Heart left ventricle (tissue), 16 donors: ENCODE results near the gene NCOA5. TPM values are rescaled to one million over a fixed set of nuclear protein-coding genes. Genes with fewer than 3 reads are reported as not detected.

ENCODE experiments used
- ATAC-seq, 4 donors: fragments of 200-7000 bp; cut with Tn5 transposase; one replicate each; pipeline ENCODE4 v1.9.1; 2020 to 2022; ENCODE audit warnings: moderate library complexity in 4 of 4, mild to moderate bottlenecking in 3 of 4, moderate number of reproducible peaks in 1 of 4
- DNase-seq, 5 donors: peaks; one replicate each; pipeline ENCODE4 v3.0.0-alpha.2; 2020
- H3K27ac ChIP-seq, 12 donors: fragments of 200-600 bp; sonication (generic) in 4 of 12; one replicate each; pipeline versions ENCODE4 v1.5.0 to v1.8.0; 2016 to 2022; ENCODE audit warnings: mild to moderate bottlenecking in 2 of 12
- H3K27me3 ChIP-seq, 9 donors: fragments of 200-600 bp; sonication (generic) in 2 of 9; one replicate each; pipeline versions ENCODE4 v1.5.1 to v1.8.0; 2016 to 2022; ENCODE audit warnings: mild to moderate bottlenecking in 3 of 9
- H3K36me3 ChIP-seq, 9 donors: fragments of 200-600 bp; sonication (generic) in 2 of 9; one replicate each; pipeline versions ENCODE4 v1.5.0 to v1.8.0; 2018 to 2022; ENCODE audit warnings: mild to moderate bottlenecking in 2 of 9
- H3K4me1 ChIP-seq, 12 donors: fragments of 200-600 bp; sonication (generic) in 4 of 12; one replicate each; pipeline versions ENCODE4 v1.5.0 to v1.8.0; 2016 to 2022; ENCODE audit warnings: mild to moderate bottlenecking in 3 of 12
- H3K4me3 ChIP-seq, 12 donors: fragments of 200-600 bp; sonication (generic) in 4 of 12; one replicate each; pipeline versions ENCODE4 v1.5.0 to v1.8.0; 2017 to 2022; ENCODE audit warnings: mild to moderate bottlenecking in 9 of 12, moderate library complexity in 4 of 12
- H3K9me3 ChIP-seq, 12 donors: fragments of 200-600 bp; sonication (generic) in 4 of 12; one replicate each; pipeline versions ENCODE4 v1.5.0 to v1.8.0; 2016 to 2022; ENCODE audit warnings: mild to moderate bottlenecking in 1 of 12
- CTCF ChIP-seq, 12 donors: fragments of 200-600 bp; sonication (generic) in 4 of 12; IDR thresholded peaks; one replicate each; pipeline versions ENCODE4 v1.5.0 to v1.8.0; 2018 to 2022; ENCODE audit warnings: antibody characterized with exemption in 12 of 12, mild to moderate bottlenecking in 5 of 12
- POLR2A ChIP-seq, 2 donors: fragments of 450-650 bp; IDR thresholded peaks; one replicate each; pipeline ENCODE4 v1.6.1; 2017; ENCODE audit warnings: antibody characterized with exemption in 2 of 2, mild to moderate bottlenecking in 2 of 2, moderate library complexity in 2 of 2
- WGBS, 4 donors: extraction: QIAGEN DNeasy Blood & Tissue Kit in 2 of 4; methylation state at CpG; one replicate each; pipeline versions ENCODE4 v1.1.5 to v1.1.7; 2013 to 2018; 5-methylcytosine and 5-hydroxymethylcytosine counted together
- intact Hi-C, 10 donors: fragments of 100-400 bp; cut with DNase I; formaldehyde crosslinking; loops; one replicate each; pipeline versions ENCODE4 v1.11.1 to v1.14.2; 2022
- polyA plus RNA-seq, 2 donors: library from polyadenylated mRNA; stranded (reverse); fragments of 200-250 nt; gene quantifications; one replicate each; pipeline ENCODE4 v1.2.3, GENCODE V29; 2013
- total RNA-seq, 9 donors: library from RNA; depleted of rRNA in 2 of 9; stranded (reverse); fragments of >200 nt in 2 of 9; fragmentation: NEBNext Ultra II Directional in 3 of 9; extraction: Animal tissue kit (Norgen Biotek cat#: 25700) in 3 of 9; gene quantifications; one replicate each; pipeline versions ENCODE4 v1.1.0 to v1.2.4, GENCODE V29; 2016 to 2023
- donor health status: ischemic (EF 13 %, LVEDD 7.1; RV severe dilation, severe dysfunction).
- donor health status: healthy with polysubstance abuse.
- donor health status: DM: no; HTN: yes; CAD: no.
- donor health status: DM: no; HTN: no; CAD: no.
- donor health status: ischemic (EF 25% LVEDD 6.9; RV normal size, moderate dysfunction).
- donor health status: ischemic (EF 25% LVEDD 5.7; RV mildly dilated, moderate dysfunction).
- donor health status: healthy.
- donor health status: DM: yes; HTN: yes; CAD: no.
- donor health status: ischemic (EF 35%, LVEDD 5.7; RV mildly dilated, moderate dysfunction).
- donor health status: nonischemic (EF 11% LVEDD 7.7; RV severe dilation, severe dysfunction).
- donor health status: DM: yes; HTN: yes; CAD: no.
- donor health status: PGD.
- donor health status: ischemic (EF 29% LVEDD 5.4; RV normal size, mild dysfunction).
- donor health status: nonischemic (EF 23%, LVEDD 6.1; RV moderate dilation, normal function).

NCOA5 gene
- total and polyA plus RNA-seq, 11 donors: 5.7 to 17.4 (median 12.3) TPM

DNA sequence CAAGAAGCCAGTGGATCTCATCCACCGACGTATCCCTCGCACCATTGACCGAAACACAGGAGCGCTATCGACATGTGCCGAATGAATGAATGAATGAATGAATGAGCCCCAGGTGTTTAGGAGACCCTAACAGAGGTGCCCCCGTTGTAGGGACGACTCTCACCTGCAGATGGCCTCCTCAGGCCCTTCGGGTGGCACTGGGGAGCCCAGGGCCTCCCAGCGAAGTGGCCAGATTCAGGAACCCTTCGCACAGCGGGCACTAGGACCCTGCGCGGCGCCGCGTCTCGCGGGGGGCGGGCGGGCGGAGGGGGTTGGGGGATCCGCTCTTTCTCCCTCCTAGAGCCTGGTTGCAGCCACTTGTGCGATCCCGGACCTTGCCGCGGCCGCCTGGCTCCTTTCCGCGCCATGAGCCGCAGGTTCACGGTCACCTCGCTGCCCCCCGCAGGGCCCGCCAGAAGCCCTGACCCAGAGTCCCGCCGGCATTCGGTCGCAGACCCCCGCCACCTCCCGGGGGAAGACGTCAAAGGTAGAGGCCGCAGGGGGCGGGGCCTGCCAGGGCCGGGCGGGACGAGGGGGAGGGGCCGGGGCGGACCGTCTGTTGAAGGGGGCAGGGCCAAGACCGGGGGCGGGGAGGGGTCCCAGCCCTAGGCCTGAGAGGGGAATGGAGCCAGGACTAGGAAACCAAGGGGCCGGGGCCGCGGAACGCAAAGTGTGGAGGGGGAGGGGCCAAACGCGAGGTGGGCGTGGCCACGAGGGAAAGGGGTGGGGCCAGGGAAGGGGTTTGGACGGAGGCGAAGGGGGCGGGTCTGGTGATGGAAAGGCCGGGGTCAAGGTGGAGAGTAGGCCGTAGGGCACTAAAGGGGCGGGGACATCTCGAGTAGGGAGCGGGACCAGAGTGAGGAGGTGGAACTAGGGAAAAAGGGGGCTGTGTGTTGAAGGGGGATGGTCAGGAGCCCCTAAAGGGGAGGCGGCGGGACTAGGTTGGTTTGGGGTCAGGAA is 68.1 kb downstream of the NCOA5 start:
- no peak for DNase-seq
- WGBS, 4 donors: 7 to 10% (median 8%) methylated on average over 47 to 71 of the region's 71 CpGs
- peaks cover 9 to 97% (median 55%) of the 10 kb centered on the region in 9 donors for H3K27me3 ChIP-seq
- no peaks in the 10 kb centered on the region for H3K36me3 ChIP-seq
- no peak for TF ChIP-seq CTCF (IDR thresholded peaks at IDR 0.05)
- no peak overlapping the region for H3K27ac ChIP-seq
- peaks cover 0 to 21% (median 7%) of the 10 kb centered on the region in 12 donors for H3K4me1 ChIP-seq
- no peaks in the 10 kb centered on the region for H3K9me3 ChIP-seq
- H3K4me3 ChIP-seq: peak overlapping the region; percentile 11 to 59 (median 42)
- peak in 3 of 4 donors; percentile 41 to 51 (median 45) for ATAC-seq
- intact Hi-C loops: loop anchor here in 8 of 10 donors (2.0 to 10.0 kb wide), 9 partner anchors 53 to 343 kb away; partner anchors contain the start of gene NCOA5 (in 4 of the 8)

DNA sequence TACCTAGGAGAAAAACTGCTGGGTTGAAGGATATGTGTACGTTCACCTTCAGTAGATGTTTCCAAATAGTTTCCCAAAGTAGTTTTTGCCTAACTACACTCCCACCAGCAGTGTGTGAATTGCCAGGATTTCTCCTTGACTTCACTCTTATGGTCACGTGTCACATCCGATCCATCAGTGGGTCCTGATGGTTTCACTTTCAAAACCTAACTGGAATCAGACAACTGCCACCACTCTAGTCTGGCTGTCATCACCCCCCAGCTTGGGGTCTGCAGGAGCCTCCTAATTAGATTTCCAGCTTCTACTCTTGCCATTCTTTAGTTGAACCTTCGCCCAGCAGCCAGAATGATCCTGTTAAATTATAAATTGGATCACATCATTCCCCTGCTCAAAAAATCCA is 69.2 kb downstream of the NCOA5 start:
- peaks cover 9 to 97% (median 56%) of the 10 kb centered on the region in 9 donors for H3K27me3 ChIP-seq
- peaks cover 0 to 21% (median 7%) of the 10 kb centered on the region in 12 donors for H3K4me1 ChIP-seq
- H3K36me3 ChIP-seq: no peaks in the 10 kb centered on the region
- H3K4me3 ChIP-seq: no peak overlapping the region
- no peak overlapping the region for H3K27ac ChIP-seq
- no peaks in the 10 kb centered on the region for H3K9me3 ChIP-seq
- ATAC-seq (no peak), DNase-seq (no peak)
- 66 to 76% (median 70%) methylated on average over 4 of the region's 4 CpGs for WGBS, 4 donors
- TF ChIP-seq POLR2A (IDR thresholded peaks at IDR 0.05): no peak
- no peak for TF ChIP-seq CTCF (IDR thresholded peaks at IDR 0.05)
- intact Hi-C loops: loop anchor here in 8 of 10 donors (5.0 to 10.0 kb wide), 8 partner anchors 54 to 344 kb away; partner anchors contain the start of gene NCOA5 (in 4 of the 8)

- peaks cover 0 to 27% (median 10%) of the 10 kb centered on the region in 12 donors for H3K4me1 ChIP-seq
- DNase-seq (no peak), ATAC-seq (no peak)
- H3K27ac ChIP-seq: no peak overlapping the region
- TF ChIP-seq CTCF (IDR thresholded peaks at IDR 0.05) (no peak), POLR2A (IDR thresholded peaks at IDR 0.05) (no peak)
- H3K27me3 ChIP-seq: peaks cover 22 to 97% (median 64%) of the 10 kb centered on the region in 9 donors
- H3K36me3 ChIP-seq: no peaks in the 10 kb centered on the region
- no peak overlapping the region for H3K4me3 ChIP-seq
- no peaks in the 10 kb centered on the region for H3K9me3 ChIP-seq
- intact Hi-C loops: loop anchor here in 2 of 10 donors (10.0 kb wide), 2 partner anchors 156 to 316 kb away; no protein-coding TSS in a partner anchor
- WGBS, 4 donors: 55 to 63% (median 61%) methylated on average over 6 of the region's 6 CpGs
Observed at GRCh38 chr20:46018611-46019010, 71.2 kb downstream of the NCOA5 start.

GRCh38 chr20:46018112-46018511 is 71.7 kb downstream of the NCOA5 start:
- ATAC-seq: no peak
- no peak for DNase-seq
- WGBS, 4 donors: 61 to 71% (median 67%) methylated on average over 4 of the region's 4 CpGs
- intact Hi-C loops: loop anchor here in 2 of 10 donors (10.0 kb wide), 2 partner anchors 157 to 317 kb away; no protein-coding TSS in a partner anchor
- H3K27me3 ChIP-seq: peaks cover 27 to 97% (median 67%) of the 10 kb centered on the region in 9 donors
- no peaks in the 10 kb centered on the region for H3K36me3 ChIP-seq
- H3K27ac ChIP-seq: no peak overlapping the region
- peaks cover 0 to 31% (median 10%) of the 10 kb centered on the region in 12 donors for H3K4me1 ChIP-seq
- TF ChIP-seq POLR2A (IDR thresholded peaks at IDR 0.05) (no peak), CTCF (IDR thresholded peaks at IDR 0.05) (no peak)
- no peaks in the 10 kb centered on the region for H3K9me3 ChIP-seq
- H3K4me3 ChIP-seq: no peak overlapping the region
